Limb (tissue), 2 donors: ENCODE results near the gene COA3.
"Not testable (repeated sequence)": the region's sequence is repeated elsewhere in the genome, so short reads cannot be mapped to it uniquely, and the experiment has no call there.

Experiments
- DNase-seq, 2 donors: peaks; one replicate each; pipeline ENCODE4 v3.0.0-alpha.2; 2016; ENCODE audit errors: extremely low spot score in 2 of 2

Gene COA3

GRCh38 chr17:42782166-42783061 lies 16.1 kb downstream of the COA3 start:
- peak in 1 of 2 donors; percentile 71 for DNase-seq

- no peak for DNase-seq
These were observed 16.8 kb downstream of the COA3 start for GRCh38 chr17:42781639-42782165.

- DNase-seq: no peak
These were observed 17.5 kb downstream of the COA3 start for GRCh38 chr17:42780851-42781638.

GRCh38 chr17:42779936-42780850 lies 18.3 kb downstream of the COA3 start, which contains the start of gene WNK4:
Gene WNK4, plus strand, starts transcription at chr17:42780610. Its CDS starts 89 bp downstream, at chr17:42780699.
- DNase-seq: peak in 1 of 2 donors; percentile 71

GRCh38 chr17:42779304-42779935 lies 19.1 kb downstream of the COA3 start:
- no peak for DNase-seq

- no peak for DNase-seq
These were observed 19.9 kb downstream of the COA3 start for GRCh38 chr17:42778570-42778969.

GRCh38 chr17:42775534-42776098 lies 22.9 kb downstream of the COA3 start:
- no peak for DNase-seq

- DNase-seq: no peak
These were observed 24.3 kb downstream of the COA3 start for GRCh38 chr17:42774066-42774745.

GRCh38 chr17:42773290-42774035 lies 25.0 kb downstream of the COA3 start, which contains the start of gene VPS25:
Gene VPS25, plus strand, starts transcription at chr17:42773449. Its CDS starts 27 bp downstream, at chr17:42773476.
- peak; percentile 83 to 85 for DNase-seq

- DNase-seq: no peak
These were observed 25.6 kb downstream of the COA3 start for GRCh38 chr17:42772945-42773289.

GRCh38 chr17:42769964-42770363 lies 28.5 kb downstream of the COA3 start:
- DNase-seq: not testable (repeated sequence)

GRCh38 chr17:42768006-42768405 lies 30.5 kb downstream of the COA3 start:
- not testable (repeated sequence) for DNase-seq

GRCh38 chr17:42767512-42767911 lies 31.0 kb downstream of the COA3 start:
- no peak for DNase-seq

- DNase-seq: no peak
These were observed 32.4 kb downstream of the COA3 start for GRCh38 chr17:42766124-42766523.

GRCh38 chr17:42761638-42762037 lies 36.9 kb downstream of the COA3 start:
- DNase-seq: no peak

GRCh38 chr17:42760652-42761581 lies 37.6 kb downstream of the COA3 start, which contains the start of gene RAMP2:
Gene RAMP2, plus strand, starts transcription at chr17:42761227. Its CDS starts 35 bp downstream, at chr17:42761262.
- DNase-seq: peak in 1 of 2 donors; percentile 74

GRCh38 chr17:42759982-42760651 lies 38.4 kb downstream of the COA3 start:
- DNase-seq: no peak
